Sigmoid colon (tissue), 4 donors: Measurements from ENCODE around the gene ARHGEF7.

ENCODE experiments used
- EP300 ChIP-seq, 4 donors: sonication (generic); formaldehyde crosslinking; IDR thresholded peaks; one replicate each; pipeline ENCODE4 v1.6.1; 2017; ENCODE audit warnings: antibody characterized with exemption in 4 of 4
- POLR2A ChIP-seq, 2 donors: fragments of 450-650 bp; IDR thresholded peaks; one replicate each; pipeline ENCODE4 v1.6.1; 2016; ENCODE audit warnings: antibody characterized with exemption in 2 of 2, mild to moderate bottlenecking in 2 of 2, moderate library complexity in 2 of 2
- TF ChIP-seq, protein P1 (sequence below), 4 experiments: fragments of 450-650 bp in 3 of 4; fragments of 200-600 bp in 1 of 4; IDR thresholded peaks; one replicate each; pipeline ENCODE4 v1.5.1; 2016 to 2019; ENCODE audit warnings: antibody characterized with exemption in 4 of 4, mild to moderate bottlenecking in 3 of 4, moderate library complexity in 2 of 4

DNA sequence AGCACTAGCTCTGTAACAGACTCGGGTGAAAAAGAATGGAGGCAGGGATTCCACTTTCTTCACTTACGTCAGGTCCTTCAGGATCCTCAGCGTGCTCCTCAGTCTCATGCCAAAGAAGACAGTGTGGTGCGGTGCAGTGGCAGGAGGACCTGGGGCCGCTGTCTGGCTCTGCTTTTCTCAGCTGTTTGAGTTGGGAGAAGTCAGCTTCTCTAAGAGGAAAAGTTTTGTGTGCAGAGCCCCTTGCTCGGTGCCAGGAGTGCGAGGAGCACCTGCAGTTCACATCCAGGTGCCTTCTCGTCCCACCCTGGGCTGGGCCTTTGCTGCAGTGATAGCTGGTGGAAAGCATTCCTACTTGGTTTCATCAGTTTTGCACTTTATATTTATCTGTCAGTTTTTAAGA, 127.5 kb downstream of the ARHGEF7 start:
- TF ChIP-seq, protein P1, sequence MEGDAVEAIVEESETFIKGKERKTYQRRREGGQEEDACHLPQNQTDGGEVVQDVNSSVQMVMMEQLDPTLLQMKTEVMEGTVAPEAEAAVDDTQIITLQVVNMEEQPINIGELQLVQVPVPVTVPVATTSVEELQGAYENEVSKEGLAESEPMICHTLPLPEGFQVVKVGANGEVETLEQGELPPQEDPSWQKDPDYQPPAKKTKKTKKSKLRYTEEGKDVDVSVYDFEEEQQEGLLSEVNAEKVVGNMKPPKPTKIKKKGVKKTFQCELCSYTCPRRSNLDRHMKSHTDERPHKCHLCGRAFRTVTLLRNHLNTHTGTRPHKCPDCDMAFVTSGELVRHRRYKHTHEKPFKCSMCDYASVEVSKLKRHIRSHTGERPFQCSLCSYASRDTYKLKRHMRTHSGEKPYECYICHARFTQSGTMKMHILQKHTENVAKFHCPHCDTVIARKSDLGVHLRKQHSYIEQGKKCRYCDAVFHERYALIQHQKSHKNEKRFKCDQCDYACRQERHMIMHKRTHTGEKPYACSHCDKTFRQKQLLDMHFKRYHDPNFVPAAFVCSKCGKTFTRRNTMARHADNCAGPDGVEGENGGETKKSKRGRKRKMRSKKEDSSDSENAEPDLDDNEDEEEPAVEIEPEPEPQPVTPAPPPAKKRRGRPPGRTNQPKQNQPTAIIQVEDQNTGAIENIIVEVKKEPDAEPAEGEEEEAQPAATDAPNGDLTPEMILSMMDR (IDR thresholded peaks at IDR 0.05), result no peak
- TF ChIP-seq EP300 (IDR thresholded peaks at IDR 0.05) (no peak), POLR2A (IDR thresholded peaks at IDR 0.05) (no peak)
